ENCODE data around the gene KIF13A.

Gene KIF13A

GRCh38 chr6:17719323-17720041 lies 268.0 kb downstream of the KIF13A start:
- no peak for TF ChIP-seq CTCF (IDR thresholded peaks at IDR 0.05; ENCODE audit: insufficient read depth, missing control alignments)
- DNase-seq (ENCODE audit: insufficient read length, low spot score) = no peak
- FAIRE-seq = no peak

GRCh38 chr6:17716221-17716620 lies 271.2 kb downstream of the KIF13A start:
- DNase-seq (ENCODE audit: insufficient read length, low spot score) (no peak), FAIRE-seq (no peak)
- no peak for TF ChIP-seq CTCF (IDR thresholded peaks at IDR 0.05; ENCODE audit: insufficient read depth, missing control alignments)

- no peak for TF ChIP-seq CTCF (IDR thresholded peaks at IDR 0.05; ENCODE audit: insufficient read depth, missing control alignments)
- FAIRE-seq = no peak
These were observed 272.3 kb downstream of the KIF13A start for GRCh38 chr6:17714879-17715851.

GRCh38 chr6:17714177-17714576 lies 273.3 kb downstream of the KIF13A start:
- FAIRE-seq = no peak
- TF ChIP-seq CTCF (IDR thresholded peaks at IDR 0.05; ENCODE audit: insufficient read depth, missing control alignments) = no peak
- no peak for DNase-seq (ENCODE audit: insufficient read length, low spot score)

More at GRCh38 chr6:17714879-17715851, 272.3 kb downstream of the KIF13A start:
- no peak for DNase-seq (ENCODE audit: insufficient read length, low spot score)

GRCh38 chr6:17712576-17712975 lies 274.9 kb downstream of the KIF13A start:
- DNase-seq (ENCODE audit: insufficient read length, low spot score) = no peak
- no peak for TF ChIP-seq CTCF (IDR thresholded peaks at IDR 0.05; ENCODE audit: insufficient read depth, missing control alignments)
- FAIRE-seq = no peak

- TF ChIP-seq CTCF (IDR thresholded peaks at IDR 0.05; ENCODE audit: insufficient read depth, missing control alignments) = no peak
- FAIRE-seq (no peak), DNase-seq (ENCODE audit: insufficient read length, low spot score) (no peak)
These were observed 277.1 kb downstream of the KIF13A start for GRCh38 chr6:17710331-17710730.

All from D721Med (cell line).